GM21367 (cell line): ENCODE data around the gene KLHL8.

Experiments
- ATAC-seq: cut with Tn5 transposase; IDR thresholded peaks from one replicate; pipeline ENCODE4 v1.9.1; 2021; ENCODE audit not compliant: unreplicated experiment

The KLHL8 gene

GRCh38 chr4:87220094-87220822 is at the start of gene KLHL8:
Gene KLHL8 (minus strand): TSS chr4:87220618. CDS start chr4:87195539, 25,079 bp downstream.
- peak; percentile 85 for ATAC-seq

GRCh38 chr4:87270144-87270543 is 49.7 kb upstream of the KLHL8 start:
- ATAC-seq = no peak

- no peak for ATAC-seq
These were observed 48.0 kb upstream of the KLHL8 start for GRCh38 chr4:87268411-87268810.

GRCh38 chr4:87266986-87267385 is 46.6 kb upstream of the KLHL8 start:
- ATAC-seq = no peak

- ATAC-seq = no peak
These were observed 42.5 kb upstream of the KLHL8 start for GRCh38 chr4:87262886-87263285.

- ATAC-seq = no peak
These were observed 40.1 kb upstream of the KLHL8 start for GRCh38 chr4:87260477-87260876.

GRCh38 chr4:87258677-87259076 is 38.3 kb upstream of the KLHL8 start:
- ATAC-seq = no peak

GRCh38 chr4:87257523-87257922 is 37.1 kb upstream of the KLHL8 start:
- ATAC-seq = no peak

- no peak for ATAC-seq
These were observed 35.3 kb upstream of the KLHL8 start for GRCh38 chr4:87255755-87256154.

- ATAC-seq = no peak
These were observed 30.7 kb upstream of the KLHL8 start for GRCh38 chr4:87251106-87251505.

GRCh38 chr4:87250294-87250693 is 29.9 kb upstream of the KLHL8 start:
- no peak for ATAC-seq

GRCh38 chr4:87249332-87250019 is 29.1 kb upstream of the KLHL8 start:
- no peak for ATAC-seq

- no peak for ATAC-seq
These were observed 23.1 kb upstream of the KLHL8 start for GRCh38 chr4:87243426-87244053.

GRCh38 chr4:87241336-87241735 is 20.9 kb upstream of the KLHL8 start:
- ATAC-seq = no peak

- ATAC-seq = no peak
These were observed 19.9 kb upstream of the KLHL8 start for GRCh38 chr4:87240341-87240740.

- no peak for ATAC-seq
These were observed 19.4 kb upstream of the KLHL8 start for GRCh38 chr4:87239821-87240220.

- ATAC-seq = no peak
These were observed 18.8 kb upstream of the KLHL8 start for GRCh38 chr4:87239194-87239593.

GRCh38 chr4:87236861-87237260 is 16.4 kb upstream of the KLHL8 start:
- no peak for ATAC-seq

GRCh38 chr4:87235020-87235671 is 14.7 kb upstream of the KLHL8 start:
- ATAC-seq = no peak

GRCh38 chr4:87232216-87232615 is 11.8 kb upstream of the KLHL8 start:
- ATAC-seq = no peak

- ATAC-seq = no peak
These were observed 10.4 kb upstream of the KLHL8 start for GRCh38 chr4:87230806-87231205.

GRCh38 chr4:87229979-87230378 is 9.6 kb upstream of the KLHL8 start:
- ATAC-seq = no peak
